SK-N-SH (cell line): ENCODE measurements around the gene CRIP3. TPM values are rescaled to one million over a fixed set of nuclear protein-coding genes. Genes with fewer than 3 reads are reported as not detected.

Experiments used
- CTCF ChIA-PET: fragments of 300-600, 350-600 bp; formaldehyde crosslinking; extraction: SDS; loops from one replicate; lab custom pipeline; 2021; lab: Yijun Ruan, JAX
- POLR2A ChIA-PET: fragments of 350-600 bp; sonication (Branson Sonifier 250); formaldehyde crosslinking; extraction: SDS; loops from one replicate; lab custom pipeline; 2020; ENCODE audit warnings: antibody characterized with exemption, inconsistent platforms; lab: Yijun Ruan, JAX
- DNase-seq: peaks from one replicate; pipeline ENCODE4 v3.0.0; 2012
- H2AFZ ChIP-seq: fragments of 200-600 bp; sonication (generic); 2 replicates; pipeline ENCODE4 v1.8.1; 2016; ENCODE audit warnings: antibody characterized with exemption, mild to moderate bottlenecking, low read depth
- H3F3A ChIP-seq: fragments of 200-600 bp; sonication (generic); replicated peaks from 2 replicates; pipeline ENCODE3; 2016; ENCODE audit warnings: antibody characterized with exemption, mild to moderate bottlenecking; ENCODE audit not compliant: insufficient read depth
- H3K27ac ChIP-seq, 2 experiments: fragments of 200-500 bp in 1 of 2; fragments of 200-600 bp in 1 of 2; sonication (Bioruptor generic) in 1 of 2; sonication (generic), shearing (Covaris generic) in 1 of 2; 2 replicates each; pipeline versions ENCODE4 v1.5.1 to v1.6.1; 2014 to 2016; ENCODE audit warnings: low read depth in 2 of 2, inconsistent platforms in 1 of 2, low read length in 1 of 2, mild to moderate bottlenecking in 1 of 2, mixed read lengths in 1 of 2
- H3K27me3 ChIP-seq: fragments of 200-600 bp; sonication (generic), shearing (Covaris generic); 2 replicates; pipeline ENCODE4 v1.6.1; 2016; ENCODE audit warnings: mixed run types; ENCODE audit not compliant: insufficient read depth
- H3K36me3 ChIP-seq, 2 experiments: fragments of 200-500 bp in 1 of 2; fragments of 200-600 bp in 1 of 2; sonication (Bioruptor generic) in 1 of 2; sonication (generic) in 1 of 2; replicated peaks in 1 of 2; 2 replicates each; pipeline versions ENCODE3 to v1.5.1; 2014 to 2016; ENCODE audit warnings: low read length in 1 of 2, mild to moderate bottlenecking in 1 of 2; ENCODE audit not compliant: insufficient read depth in 2 of 2, control insufficient read depth in 1 of 2
- H3K4me1 ChIP-seq, 2 experiments: fragments of 200-500 bp in 1 of 2; fragments of 200-600 bp in 1 of 2; sonication (Bioruptor generic) in 1 of 2; sonication (generic), shearing (Covaris generic) in 1 of 2; 2 replicates each; pipeline versions ENCODE4 v1.5.1 to v1.6.1; 2014 to 2016; ENCODE audit warnings: low read depth in 1 of 2, low read length in 1 of 2, mixed run types in 1 of 2; ENCODE audit not compliant: insufficient read depth in 2 of 2, control insufficient read depth in 1 of 2
- H3K4me2 ChIP-seq: fragments of 200-600 bp; sonication (generic), shearing (Covaris generic); 2 replicates; pipeline ENCODE4 v1.6.1; 2017; ENCODE audit warnings: mixed run types
- H3K4me3 ChIP-seq, 2 experiments: fragments of 200-500 bp in 1 of 2; fragments of 200-600 bp in 1 of 2; sonication (Bioruptor generic) in 1 of 2; sonication (generic), shearing (Covaris generic) in 1 of 2; 2 replicates each; pipeline versions ENCODE4 v1.5.1 to v1.8.1; 2014 to 2016; ENCODE audit warnings: low read depth in 2 of 2, inconsistent platforms in 1 of 2, low read length in 1 of 2, mild to moderate bottlenecking in 1 of 2, mixed read lengths in 1 of 2, moderate library complexity in 1 of 2
- H3K79me2 ChIP-seq: fragments of 200-600 bp; sonication (generic); 2 replicates; pipeline ENCODE4 v1.8.1; 2017; ENCODE audit warnings: mild to moderate bottlenecking; ENCODE audit not compliant: insufficient read depth
- H3K9ac ChIP-seq: fragments of 200-600 bp; sonication (generic); 2 replicates; pipeline ENCODE4 v1.6.1; 2017; ENCODE audit warnings: mixed run types
- H3K9me2 ChIP-seq: fragments of 200-600 bp; sonication (generic); 2 replicates; pipeline ENCODE4 v1.6.1; 2017; ENCODE audit warnings: mixed run types
- H3K9me3 ChIP-seq: fragments of 200-600 bp; sonication (generic); 2 replicates; pipeline ENCODE4 v1.6.1; 2017; ENCODE audit warnings: mixed run types, mild to moderate bottlenecking, moderate library complexity
- H4K20me1 ChIP-seq: fragments of 200-600 bp; sonication (generic); 2 replicates; pipeline ENCODE4 v1.6.1; 2017; ENCODE audit warnings: mild to moderate bottlenecking, mixed run types; ENCODE audit not compliant: insufficient read depth
- CHD2 ChIP-seq: fragments of 150-350 bp; IDR thresholded peaks from 2 replicates; pipeline ENCODE4 v1.6.1; 2018; ENCODE audit warnings: low read length; ENCODE audit not compliant: partially characterized antibody
- EP300 ChIP-seq, 2 experiments: IDR thresholded peaks; 2 replicates each; pipeline versions ENCODE4 v1.4.0 to v1.6.1; 2012; ENCODE audit warnings: borderline replicate concordance in 1 of 2, low read depth in 1 of 2, low read length in 1 of 2
- FOSL2 ChIP-seq: IDR thresholded peaks from 2 replicates; pipeline ENCODE4 v1.4.0; 2012; ENCODE audit warnings: low read depth, mild to moderate bottlenecking, moderate library complexity, borderline replicate concordance
- FOXJ3 ChIP-seq: sonication (generic); formaldehyde crosslinking; IDR thresholded peaks from 2 replicates; pipeline ENCODE4 v1.5.1; 2020; ENCODE audit warnings: mild to moderate bottlenecking, missing genetic modification reagents
- FOXM1 ChIP-seq: IDR thresholded peaks from 2 replicates; pipeline ENCODE4 v1.4.0; 2012; ENCODE audit warnings: low read depth, mild to moderate bottlenecking
- GABPA ChIP-seq: IDR thresholded peaks from 2 replicates; pipeline ENCODE4 v1.4.0; 2012; ENCODE audit warnings: low read depth, mild to moderate bottlenecking
- GATA2 ChIP-seq: sonication (generic); formaldehyde crosslinking; IDR thresholded peaks from 2 replicates; pipeline ENCODE4 v1.5.0; 2020; ENCODE audit warnings: mild to moderate bottlenecking, missing genetic modification reagents
- JUND ChIP-seq: IDR thresholded peaks from 2 replicates; pipeline ENCODE4 v1.4.0; 2012
- MAX ChIP-seq: IDR thresholded peaks from 2 replicates; pipeline ENCODE4 v1.4.0; 2012; ENCODE audit warnings: low read depth
- MEF2A ChIP-seq: IDR thresholded peaks from 2 replicates; pipeline ENCODE4 v1.4.0; 2012; ENCODE audit warnings: low read depth, borderline replicate concordance
- NRF1 ChIP-seq: IDR thresholded peaks from 2 replicates; pipeline ENCODE4 v1.6.1; 2012; ENCODE audit warnings: low read depth, mild to moderate bottlenecking, low read length
- RAD21 ChIP-seq: IDR thresholded peaks from 2 replicates; pipeline ENCODE4 v1.6.1; 2012; ENCODE audit warnings: mild to moderate bottlenecking, low read length
- RFX5 ChIP-seq: IDR thresholded peaks from 2 replicates; pipeline ENCODE4 v1.6.1; 2012; ENCODE audit warnings: mild to moderate bottlenecking, improper control_type of control experiment, low read length
- USF2 ChIP-seq: fragments of 150-350 bp; IDR thresholded peaks from 2 replicates; pipeline ENCODE4 v1.6.1; 2017; ENCODE audit warnings: antibody characterized with exemption, low read length, low read depth, borderline replicate concordance
- WGBS: methylation state at CpG from one replicate; pipeline ENCODE4 v1.1.6; 2017; ENCODE audit warnings: low lambda C conversion rate; 5-methylcytosine and 5-hydroxymethylcytosine counted together
- polyA plus RNA-seq, 3 experiments: library from polyadenylated mRNA; depleted of rRNA; stranded (reverse); fragments of >200 nt; gene quantifications; 2 replicates each; pipeline ENCODE4 v1.2.3, GENCODE V29; 2012
- TF ChIP-seq, protein P1 (sequence below): IDR thresholded peaks from 2 replicates; pipeline ENCODE4 v1.4.0; 2012; ENCODE audit warnings: low read depth, borderline replicate concordance
- TF ChIP-seq, protein P2 (sequence below): IDR thresholded peaks from 2 replicates; pipeline ENCODE4; 2012

CRIP3 gene
- polyA plus RNA-seq, 1 of the 3 experiments (the other 2 are of a cell fraction): not detected

GRCh38 chr6:43271103-43271815 lies 37.4 kb downstream of the CRIP3 start:
- POLR2A ChIA-PET: no interaction called here
- WGBS: 94% methylated on average over 8 of the region's 8 CpGs
- Histone ChIP-seq H3K79me2 (no peaks in the 10 kb centered on the region), H3K9ac (no peak overlapping the region), H3K4me2 (no peak overlapping the region), H3K9me3 (no peaks in the 10 kb centered on the region), H4K20me1 (no peaks in the 10 kb centered on the region), H3K27ac (no peak overlapping the region), H2AFZ (no peak overlapping the region), H3F3A (no peaks in the 10 kb centered on the region), H3K9me2 (no peaks in the 10 kb centered on the region), H3K4me3 (no peak overlapping the region), H3K36me3 (no peaks in the 10 kb centered on the region), H3K27me3 (no peaks in the 10 kb centered on the region), H3K4me1 (peaks cover 0 to 20% of the 10 kb centered on the region in 2 experiments; a peak in 1 of 4 replicates)
- CTCF ChIA-PET: interaction anchor here (0.7 kb wide), 1 partner anchor 50 kb away, joined by 3 read pairs; no protein-coding TSS in a partner anchor
- no peak for DNase-seq
- no peak for TF ChIP-seq RAD21
- TF ChIP-seq, protein P1, sequence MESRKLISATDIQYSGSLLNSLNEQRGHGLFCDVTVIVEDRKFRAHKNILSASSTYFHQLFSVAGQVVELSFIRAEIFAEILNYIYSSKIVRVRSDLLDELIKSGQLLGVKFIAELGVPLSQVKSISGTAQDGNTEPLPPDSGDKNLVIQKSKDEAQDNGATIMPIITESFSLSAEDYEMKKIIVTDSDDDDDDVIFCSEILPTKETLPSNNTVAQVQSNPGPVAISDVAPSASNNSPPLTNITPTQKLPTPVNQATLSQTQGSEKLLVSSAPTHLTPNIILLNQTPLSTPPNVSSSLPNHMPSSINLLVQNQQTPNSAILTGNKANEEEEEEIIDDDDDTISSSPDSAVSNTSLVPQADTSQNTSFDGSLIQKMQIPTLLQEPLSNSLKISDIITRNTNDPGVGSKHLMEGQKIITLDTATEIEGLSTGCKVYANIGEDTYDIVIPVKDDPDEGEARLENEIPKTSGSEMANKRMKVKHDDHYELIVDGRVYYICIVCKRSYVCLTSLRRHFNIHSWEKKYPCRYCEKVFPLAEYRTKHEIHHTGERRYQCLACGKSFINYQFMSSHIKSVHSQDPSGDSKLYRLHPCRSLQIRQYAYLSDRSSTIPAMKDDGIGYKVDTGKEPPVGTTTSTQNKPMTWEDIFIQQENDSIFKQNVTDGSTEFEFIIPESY: no peak
- no peak for TF ChIP-seq FOSL2

- Histone ChIP-seq H2AFZ (no peak overlapping the region), H4K20me1 (no peaks in the 10 kb centered on the region), H3K4me1 (peaks cover 0 to 17% of the 10 kb centered on the region in 2 experiments; a peak in 1 of 4 replicates), H3K36me3 (no peaks in the 10 kb centered on the region), H3K9me2 (no peaks in the 10 kb centered on the region), H3K9ac (no peak overlapping the region), H3K27ac (no peak overlapping the region), H3K79me2 (no peaks in the 10 kb centered on the region), H3K4me2 (no peak overlapping the region), H3K4me3 (no peak overlapping the region), H3F3A (no peaks in the 10 kb centered on the region), H3K9me3 (no peaks in the 10 kb centered on the region), H3K27me3 (no peaks in the 10 kb centered on the region)
- ChIA-PET CTCF (interaction anchor here (0.6 to 2.4 kb wide), 3 partner anchors 23 to 181 kb away, joined by 3 to 8 read pairs (median 3); partner anchors contain the start of gene DNPH1), POLR2A (no interaction called here)
- 94% methylated on average over 27 of the region's 44 CpGs for WGBS
- TF ChIP-seq FOXJ3 (CRISPR knock-in tag) (no peak), GABPA (no peak), JUND (no peak), NRF1 (no peak), USF2 (no peak), FOXM1 (no peak), CHD2 (no peak), MAX (no peak), EP300 (IDR thresholded peaks at IDR 0.05; ENCODE audit: borderline replicate concordance in 1 of 2, low read depth in 1 of 2, low read length in 1 of 2) (no peak), GATA2 (CRISPR knock-in tag) (no peak), RFX5 (no peak), MEF2A (no peak)
- TF ChIP-seq, protein P2, sequence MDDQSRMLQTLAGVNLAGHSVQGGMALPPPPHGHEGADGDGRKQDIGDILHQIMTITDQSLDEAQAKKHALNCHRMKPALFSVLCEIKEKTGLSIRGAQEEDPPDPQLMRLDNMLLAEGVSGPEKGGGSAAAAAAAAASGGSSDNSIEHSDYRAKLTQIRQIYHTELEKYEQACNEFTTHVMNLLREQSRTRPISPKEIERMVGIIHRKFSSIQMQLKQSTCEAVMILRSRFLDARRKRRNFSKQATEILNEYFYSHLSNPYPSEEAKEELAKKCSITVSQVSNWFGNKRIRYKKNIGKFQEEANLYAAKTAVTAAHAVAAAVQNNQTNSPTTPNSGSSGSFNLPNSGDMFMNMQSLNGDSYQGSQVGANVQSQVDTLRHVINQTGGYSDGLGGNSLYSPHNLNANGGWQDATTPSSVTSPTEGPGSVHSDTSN: no peak
- no peak for DNase-seq
Measured at GRCh38 chr6:43269273-43270007, 39.2 kb downstream of the CRIP3 start.
